ENCODE measurements around the gene NID2. TPM values are rescaled to one million over a fixed set of nuclear protein-coding genes. Genes with fewer than 3 reads are reported as not detected.

NID2 gene
- total and polyA plus RNA-seq, 2 experiments from 2014 or later, result 52.8 to 65.7 TPM

GRCh38 chr14:52112336-52113018, 43.6 kb upstream of the NID2 start:
- Histone ChIP-seq H3K9me3 (ENCODE audit: low read depth) (no peaks in the 10 kb centered on the region), H3K27me3 (no peaks in the 10 kb centered on the region), H3K9me2 (replicated peaks; ENCODE audit: insufficient read depth) (no peaks in the 10 kb centered on the region), H3K4me3 (no peak overlapping the region), H3K27ac (no peak overlapping the region), H3K36me3 (replicated peaks; ENCODE audit: insufficient read depth, low read depth) (no peaks in the 10 kb centered on the region), H3K4me2 (no peak overlapping the region), H3K79me2 (no peaks in the 10 kb centered on the region), H2AFZ (no peak overlapping the region), H4K20me1 (ENCODE audit: insufficient read depth, poor library complexity, severe bottlenecking) (no peaks in the 10 kb centered on the region), H3K4me1 (ENCODE audit: insufficient read depth) (peaks cover 2% of the 10 kb centered on the region)
- no peak for TF ChIP-seq EZH2phosphoT487 (IDR thresholded peaks at IDR 0.05; ENCODE audit: low read depth, severe bottlenecking, unreplicated experiment)
- DNase-seq (ENCODE audit: low spot score), result no peak

- TF ChIP-seq EZH2 (IDR thresholded peaks at IDR 0.05; ENCODE audit: borderline replicate concordance) (no peak), EZH2phosphoT487 (IDR thresholded peaks at IDR 0.05; ENCODE audit: low read depth, severe bottlenecking, unreplicated experiment) (no peak)
- Histone ChIP-seq H3K27ac (no peak overlapping the region), H3K4me2 (no peak overlapping the region), H3K27me3 (no peaks in the 10 kb centered on the region), H3K9me3 (ENCODE audit: low read depth) (no peaks in the 10 kb centered on the region), H4K20me1 (ENCODE audit: insufficient read depth, poor library complexity, severe bottlenecking) (no peaks in the 10 kb centered on the region), H3K4me1 (ENCODE audit: insufficient read depth) (peaks cover 9% of the 10 kb centered on the region), H3K9me2 (replicated peaks; ENCODE audit: insufficient read depth) (no peaks in the 10 kb centered on the region), H2AFZ (no peak overlapping the region), H3K79me2 (no peaks in the 10 kb centered on the region), H3K4me3 (no peak overlapping the region), H3K36me3 (replicated peaks; ENCODE audit: insufficient read depth, low read depth) (no peaks in the 10 kb centered on the region)
- no peak for DNase-seq (ENCODE audit: low spot score)
- 89% methylated on average over 4 of the region's 4 CpGs for WGBS (ENCODE audit: low lambda C conversion rate, missing lambda C conversion rate)
Measured at GRCh38 chr14:52111583-52111982, 42.7 kb upstream of the NID2 start.

GRCh38 chr14:52110441-52111086, 41.7 kb upstream of the NID2 start:
- Histone ChIP-seq H3K4me3 (no peak overlapping the region), H3K27ac (no peak overlapping the region), H3K36me3 (replicated peaks; ENCODE audit: insufficient read depth, low read depth) (no peaks in the 10 kb centered on the region), H4K20me1 (ENCODE audit: insufficient read depth, poor library complexity, severe bottlenecking) (no peaks in the 10 kb centered on the region), H3K9me2 (replicated peaks; ENCODE audit: insufficient read depth) (no peaks in the 10 kb centered on the region), H3K4me2 (no peak overlapping the region), H3K4me1 (ENCODE audit: insufficient read depth) (peaks cover 18% of the 10 kb centered on the region), H2AFZ (no peak overlapping the region), H3K9me3 (ENCODE audit: low read depth) (no peaks in the 10 kb centered on the region), H3K27me3 (no peaks in the 10 kb centered on the region), H3K79me2 (no peaks in the 10 kb centered on the region)
- WGBS (ENCODE audit: low lambda C conversion rate, missing lambda C conversion rate), result 80% methylated on average over 5 of the region's 5 CpGs
- TF ChIP-seq CTCF (IDR thresholded peaks at IDR 0.05; ENCODE audit: poor library complexity) (no peak), EZH2 (IDR thresholded peaks at IDR 0.05; ENCODE audit: borderline replicate concordance) (no peak), EZH2phosphoT487 (IDR thresholded peaks at IDR 0.05; ENCODE audit: low read depth, severe bottlenecking, unreplicated experiment) (no peak)
- no peak for DNase-seq (ENCODE audit: low spot score)

GRCh38 chr14:52108823-52109222, 40.0 kb upstream of the NID2 start:
- Histone ChIP-seq H3K9me3 (ENCODE audit: low read depth) (no peaks in the 10 kb centered on the region), H4K20me1 (ENCODE audit: insufficient read depth, poor library complexity, severe bottlenecking) (no peaks in the 10 kb centered on the region), H3K4me1 (ENCODE audit: insufficient read depth) (peaks cover 18% of the 10 kb centered on the region), H3K36me3 (replicated peaks; ENCODE audit: insufficient read depth, low read depth) (no peaks in the 10 kb centered on the region), H3K4me3 (no peak overlapping the region), H3K27me3 (no peaks in the 10 kb centered on the region), H3K9me2 (replicated peaks; ENCODE audit: insufficient read depth) (no peaks in the 10 kb centered on the region), H3K79me2 (no peaks in the 10 kb centered on the region), H2AFZ (no peak overlapping the region), H3K27ac (no peak overlapping the region), H3K4me2 (no peak overlapping the region)
- 100% methylated on average over 1 of the region's 1 CpG for WGBS (ENCODE audit: low lambda C conversion rate, missing lambda C conversion rate)
- no peak for DNase-seq (ENCODE audit: low spot score)
- TF ChIP-seq EZH2phosphoT487 (IDR thresholded peaks at IDR 0.05; ENCODE audit: low read depth, severe bottlenecking, unreplicated experiment) (no peak), EZH2 (IDR thresholded peaks at IDR 0.05; ENCODE audit: borderline replicate concordance) (no peak), CTCF (IDR thresholded peaks at IDR 0.05; ENCODE audit: poor library complexity) (no peak)
